Measurements from ENCODE around the gene ARF3.

DNA sequence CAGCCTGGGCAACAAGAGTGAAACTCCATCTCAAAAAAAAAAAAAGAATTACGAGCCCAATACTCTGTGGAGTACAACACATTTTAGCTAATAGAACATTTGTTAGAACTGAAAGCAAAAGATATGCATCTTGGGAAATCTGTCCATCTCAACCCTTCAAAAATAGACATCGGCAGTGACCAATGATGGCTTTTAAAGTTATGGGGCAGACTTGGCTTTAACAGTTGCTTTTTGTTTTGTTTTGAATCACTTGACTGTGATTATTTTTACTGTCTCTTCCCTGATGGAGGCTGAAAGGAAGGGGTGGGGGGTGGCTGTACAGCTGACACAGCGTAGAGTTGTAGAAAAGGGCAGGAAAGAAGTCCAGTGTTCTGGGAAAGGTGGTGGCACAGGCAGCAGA, 34.2 kb downstream of the ARF3 start:
- TF ChIP-seq POLR2A (IDR thresholded peaks at IDR 0.05; ENCODE audit: low read depth, low read length) (no peak), POLR2AphosphoS5 (IDR thresholded peaks at IDR 0.05; ENCODE audit: low read depth, low read length) (no peak), TAF1 (IDR thresholded peaks at IDR 0.05; ENCODE audit: low read depth, low read length) (no peak), SPI1 (IDR thresholded peaks at IDR 0.05; ENCODE audit: low read depth, low read length) (no peak), PAX5 (IDR thresholded peaks at IDR 0.05; ENCODE audit: insufficient read depth, low read length, severe bottlenecking) (no peak), POU2F2 (IDR thresholded peaks at IDR 0.05; ENCODE audit: low read depth, low read length) (no peak)
